ENCODE data around the gene EXD3.

DNA sequence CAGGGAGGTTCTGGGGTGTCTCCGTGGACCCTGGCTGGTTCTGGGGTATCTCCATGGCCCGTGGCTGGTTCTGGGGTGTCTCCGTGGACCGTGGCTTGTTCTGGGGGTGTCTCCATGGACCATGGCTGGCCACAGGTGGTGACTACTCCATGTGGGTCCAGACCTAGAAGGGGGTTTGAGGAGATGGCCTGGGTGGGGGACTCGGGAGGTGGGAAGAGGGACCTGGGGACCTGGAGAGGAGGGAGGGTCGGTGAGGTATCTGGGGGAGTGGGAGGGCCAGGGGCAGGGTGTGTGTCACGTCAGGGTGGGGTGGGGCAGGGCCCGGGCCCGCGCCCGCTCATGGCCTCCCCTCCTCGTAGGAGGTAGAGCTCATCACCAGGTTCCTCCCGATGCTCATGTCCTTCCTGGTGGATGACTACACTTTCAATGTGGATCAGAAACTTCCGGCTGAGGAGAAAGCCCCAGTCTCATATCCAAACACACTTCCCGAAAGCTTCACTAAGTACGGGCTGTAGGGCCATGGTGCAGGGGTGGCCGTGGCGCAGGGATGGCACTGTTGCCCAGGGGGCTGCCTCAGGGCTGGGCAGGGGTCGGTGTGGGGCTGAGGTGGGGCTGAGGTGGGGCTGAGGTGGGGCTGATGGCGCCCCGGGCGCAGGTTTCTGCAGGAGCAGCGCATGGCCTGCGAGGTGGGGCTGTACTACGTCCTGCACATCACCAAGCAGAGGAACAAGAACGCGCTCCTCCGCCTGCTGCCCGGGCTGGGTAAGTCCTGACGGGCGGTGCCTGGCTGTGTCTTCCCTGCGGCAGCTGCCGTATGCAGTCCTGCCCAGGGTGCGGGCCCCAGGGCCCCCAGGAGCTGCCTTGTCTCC lies 156.1 kb downstream of the EXD3 start:
- TF ChIP-seq EZH2 (IDR thresholded peaks at IDR 0.05; ENCODE audit: low read length, missing control alignments): no peak
- TF ChIP-seq, protein P1, sequence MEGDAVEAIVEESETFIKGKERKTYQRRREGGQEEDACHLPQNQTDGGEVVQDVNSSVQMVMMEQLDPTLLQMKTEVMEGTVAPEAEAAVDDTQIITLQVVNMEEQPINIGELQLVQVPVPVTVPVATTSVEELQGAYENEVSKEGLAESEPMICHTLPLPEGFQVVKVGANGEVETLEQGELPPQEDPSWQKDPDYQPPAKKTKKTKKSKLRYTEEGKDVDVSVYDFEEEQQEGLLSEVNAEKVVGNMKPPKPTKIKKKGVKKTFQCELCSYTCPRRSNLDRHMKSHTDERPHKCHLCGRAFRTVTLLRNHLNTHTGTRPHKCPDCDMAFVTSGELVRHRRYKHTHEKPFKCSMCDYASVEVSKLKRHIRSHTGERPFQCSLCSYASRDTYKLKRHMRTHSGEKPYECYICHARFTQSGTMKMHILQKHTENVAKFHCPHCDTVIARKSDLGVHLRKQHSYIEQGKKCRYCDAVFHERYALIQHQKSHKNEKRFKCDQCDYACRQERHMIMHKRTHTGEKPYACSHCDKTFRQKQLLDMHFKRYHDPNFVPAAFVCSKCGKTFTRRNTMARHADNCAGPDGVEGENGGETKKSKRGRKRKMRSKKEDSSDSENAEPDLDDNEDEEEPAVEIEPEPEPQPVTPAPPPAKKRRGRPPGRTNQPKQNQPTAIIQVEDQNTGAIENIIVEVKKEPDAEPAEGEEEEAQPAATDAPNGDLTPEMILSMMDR (conservative IDR thresholded peaks at IDR 0.05 in 1 of 2, IDR thresholded peaks at IDR 0.05 in 1 of 2; ENCODE audit: low read depth in 1 of 2, low read length in 2 of 2): no peak
